H9 (cell line): ENCODE results near the gene DALRD3. TPM values are rescaled to one million over a fixed set of nuclear protein-coding genes. Genes with fewer than 3 reads are reported as not detected.

Source experiments
- DNase-seq: peaks from one replicate; pipeline ENCODE4 v3.0.0-alpha.2; 2017
- H2AFZ ChIP-seq: one replicate; pipeline ENCODE4 v1.6.1; 2013; ENCODE audit warnings: mild to moderate bottlenecking, low read length, control low read depth, moderate library complexity
- H2AK5ac ChIP-seq: 2 replicates; pipeline ENCODE4 v1.6.1; 2013; ENCODE audit warnings: low read length, control low read depth, mixed read lengths; ENCODE audit not compliant: insufficient read length
- H2BK120ac ChIP-seq: one replicate; pipeline ENCODE4 v1.6.1; 2013; ENCODE audit warnings: low read depth, mild to moderate bottlenecking, low read length, control low read depth, inconsistent platforms; ENCODE audit not compliant: poor library complexity, severe bottlenecking
- H2BK12ac ChIP-seq: 2 replicates; pipeline ENCODE4 v1.6.1; 2013; ENCODE audit warnings: low read length, control low read depth, mixed read lengths, low read depth; ENCODE audit not compliant: insufficient read length
- H2BK15ac ChIP-seq: 2 replicates; pipeline ENCODE4 v1.6.1; 2013; ENCODE audit warnings: low read depth, low read length, control low read depth
- H2BK20ac ChIP-seq: one replicate; pipeline ENCODE4 v1.6.1; 2013; ENCODE audit warnings: low read depth, mild to moderate bottlenecking, low read length, control low read depth, inconsistent platforms; ENCODE audit not compliant: poor library complexity, severe bottlenecking
- H2BK5ac ChIP-seq: 2 replicates; pipeline ENCODE4 v1.6.1; 2013; ENCODE audit warnings: low read length, control low read depth, mixed read lengths; ENCODE audit not compliant: insufficient read length
- H3K14ac ChIP-seq: 2 replicates; pipeline ENCODE4 v1.6.1; 2013; ENCODE audit warnings: low read length, control low read depth; ENCODE audit not compliant: insufficient read depth
- H3K18ac ChIP-seq: 2 replicates; pipeline ENCODE4 v1.6.1; 2013; ENCODE audit warnings: low read depth, mild to moderate bottlenecking, mixed read lengths, low read length, control low read depth; ENCODE audit not compliant: insufficient read length
- H3K23ac ChIP-seq: 2 replicates; pipeline ENCODE4 v1.6.1; 2013; ENCODE audit warnings: low read length, control low read depth, mixed read lengths, low read depth; ENCODE audit not compliant: insufficient read length
- H3K23me2 ChIP-seq: 2 replicates; pipeline ENCODE4 v1.6.1; 2013; ENCODE audit warnings: low read depth, mild to moderate bottlenecking, mixed read lengths, low read length, control low read depth; ENCODE audit not compliant: insufficient read length, poor library complexity, severe bottlenecking
- H3K27ac ChIP-seq: 2 replicates; pipeline ENCODE4 v1.5.1; 2013; ENCODE audit warnings: low read length, control low read depth, mixed read lengths, low read depth; ENCODE audit not compliant: insufficient read length
- H3K27me3 ChIP-seq: 2 replicates; pipeline ENCODE4 v1.6.1; 2013; ENCODE audit warnings: low read length, control low read depth, inconsistent platforms; ENCODE audit not compliant: insufficient read depth
- H3K4ac ChIP-seq: 2 replicates; pipeline ENCODE4 v1.6.1; 2013; ENCODE audit warnings: low read depth, mild to moderate bottlenecking, control low read depth, inconsistent platforms, low read length, moderate library complexity
- H3K4me1 ChIP-seq: 2 replicates; pipeline ENCODE4 v1.6.1; 2013; ENCODE audit warnings: low read length, control low read depth, inconsistent platforms; ENCODE audit not compliant: insufficient read depth
- H3K4me2 ChIP-seq: 2 replicates; pipeline ENCODE4 v1.6.1; 2013; ENCODE audit warnings: low read length, control low read depth, mixed read lengths; ENCODE audit not compliant: insufficient read length, insufficient read depth
- H3K56ac ChIP-seq: 2 replicates; pipeline ENCODE4 v1.6.1; 2013; ENCODE audit warnings: low read depth, mild to moderate bottlenecking, mixed read lengths, low read length, control low read depth; ENCODE audit not compliant: insufficient read length
- H3K79me1 ChIP-seq: 2 replicates; pipeline ENCODE4 v1.6.1; 2013; ENCODE audit warnings: low read depth, mild to moderate bottlenecking, moderate library complexity, low read length, control low read depth, inconsistent platforms; ENCODE audit not compliant: insufficient read depth, poor library complexity, severe bottlenecking
- H3K79me2 ChIP-seq: 2 replicates; pipeline ENCODE4 v1.6.1; 2013; ENCODE audit warnings: low read length, control low read depth, inconsistent platforms; ENCODE audit not compliant: insufficient read depth
- H3K9ac ChIP-seq: 2 replicates; pipeline ENCODE4 v1.6.1; 2013; ENCODE audit warnings: low read length, control low read depth, mixed read lengths; ENCODE audit not compliant: insufficient read length; ENCODE audit errors: extremely low read depth
- H3K9me3 ChIP-seq: one replicate; pipeline ENCODE4 v1.6.1; 2013; ENCODE audit warnings: low read depth, low read length, inconsistent platforms; ENCODE audit not compliant: control insufficient read depth
- H3T11ph ChIP-seq: one replicate; pipeline ENCODE4 v1.6.1; 2013; ENCODE audit warnings: mild to moderate bottlenecking, low read length, control low read depth, inconsistent platforms
- H4K20me1 ChIP-seq: one replicate; pipeline ENCODE4 v1.6.1; 2013; ENCODE audit not compliant: control insufficient read depth, insufficient read length, insufficient read depth
- H4K5ac ChIP-seq: 2 replicates; pipeline ENCODE4 v1.6.1; 2013; ENCODE audit warnings: low read depth, mild to moderate bottlenecking, mixed read lengths, low read length, control low read depth; ENCODE audit not compliant: insufficient read length
- H4K8ac ChIP-seq: replicated peaks from 2 replicates; pipeline ENCODE4 v1.6.1; 2013; ENCODE audit warnings: low read length, control low read depth, mixed read lengths, low read depth; ENCODE audit not compliant: insufficient read length
- H4K91ac ChIP-seq: 2 replicates; pipeline ENCODE4 v1.6.1; 2013; ENCODE audit warnings: low read depth, mild to moderate bottlenecking, moderate library complexity, mixed read lengths, low read length, control low read depth; ENCODE audit not compliant: insufficient read length
- H3K27ac Mint-ChIP-seq, 3 experiments: 2 replicates in 2 of 3; 3 replicates in 1 of 3; pipeline ENCODE4 v1.8.0; 2020 to 2021; ENCODE audit warnings: mixed read lengths in 3 of 3, mild to moderate bottlenecking in 1 of 3, moderate library complexity in 1 of 3
- H3K27me3 Mint-ChIP-seq: 2 replicates; pipeline ENCODE4 v1.8.0; 2021; ENCODE audit warnings: low read depth, mild to moderate bottlenecking, moderate library complexity, mixed read lengths
- H3K36me3 Mint-ChIP-seq, 3 experiments: 2 replicates in 2 of 3; 3 replicates in 1 of 3; pipeline ENCODE4 v1.8.0; 2020 to 2021; ENCODE audit warnings: low read depth in 3 of 3, mixed read lengths in 3 of 3; ENCODE audit not compliant: insufficient read depth in 1 of 3
- H3K4me1 Mint-ChIP-seq, 2 experiments: 2 replicates each; pipeline ENCODE4 v1.8.0; 2020; ENCODE audit warnings: mixed read lengths in 2 of 2
- H3K4me3 Mint-ChIP-seq, 2 experiments: 2 replicates in 1 of 2; 3 replicates in 1 of 2; pipeline ENCODE4 v1.8.0; 2020 to 2021; ENCODE audit warnings: mild to moderate bottlenecking in 2 of 2, mixed read lengths in 2 of 2, moderate library complexity in 1 of 2
- H3K9me3 Mint-ChIP-seq, 2 experiments: 2 replicates in 1 of 2; 3 replicates in 1 of 2; pipeline ENCODE4 v1.8.0; 2020; ENCODE audit warnings: mild to moderate bottlenecking in 2 of 2, mixed read lengths in 2 of 2, moderate library complexity in 1 of 2
- CTCF ChIP-seq: fragments of 200-600 bp; sonication (generic); conservative IDR thresholded peaks from 3 replicates; pipeline ENCODE4 v1.8.0; 2021; ENCODE audit warnings: antibody characterized with exemption, mild to moderate bottlenecking
- total RNA-seq: library from RNA; stranded (reverse); gene quantifications from 2 replicates; pipeline ENCODE4 v1.2.1, GENCODE V29; 2021

DALRD3 gene
- total RNA-seq, 1 experiment from 2014 or later, result 32.3 TPM

- Histone ChIP-seq H3K4me1 (peaks cover 2% of the 10 kb centered on the region; the same call in 1 of the 2 replicates), H3K4ac (no peak overlapping the region), H4K5ac (no peak overlapping the region), H3K27ac (no peak overlapping the region), H3K56ac (no peak overlapping the region), H3K27me3 (no peaks in the 10 kb centered on the region), H3K14ac (no peak overlapping the region), H4K20me1 (no peaks in the 10 kb centered on the region), H3K4me2 (no peak overlapping the region), H3K23me2 (peaks cover 7% of the 10 kb centered on the region), H2BK20ac (no peak overlapping the region), H3K9ac (no peak overlapping the region), H3K18ac (no peak overlapping the region), H3T11ph (no peak overlapping the region), H3K79me2 (no peaks in the 10 kb centered on the region), H2BK15ac (no peak overlapping the region), H2BK12ac (no peak overlapping the region), H3K9me3 (no peaks in the 10 kb centered on the region), H3K79me1 (no peaks in the 10 kb centered on the region), H2AK5ac (no peak overlapping the region), H4K91ac (no peak overlapping the region), H4K8ac (no peak overlapping the region), H2BK120ac (no peak overlapping the region), H3K23ac (no peak overlapping the region), H2BK5ac (no peak overlapping the region), H2AFZ (no peak overlapping the region)
- TF ChIP-seq CTCF, result no peak
- peaks cover 9 to 10% of the 10 kb centered on the region in 2 experiments for H3K4me1 Mint-ChIP-seq
- H3K27me3 Mint-ChIP-seq, result no peaks in the 10 kb centered on the region; the same call in 1 of the 2 replicates
- no peak overlapping the region for H3K4me3 Mint-ChIP-seq
- peaks cover 30 to 64% (median 43%) of the 10 kb centered on the region in 3 experiments for H3K36me3 Mint-ChIP-seq
- H3K27ac Mint-ChIP-seq, result no peak overlapping the region; a peak in 1 of 7 replicates
- DNase-seq, result no peak
- H3K9me3 Mint-ChIP-seq, result no peaks in the 10 kb centered on the region
These were observed 33.7 kb downstream of the DALRD3 start for GRCh38 chr3:48984663-48985062.
